ENCODE data around the gene EXOC2. TPM values are rescaled to one million over a fixed set of nuclear protein-coding genes. Genes with fewer than 3 reads are reported as not detected.

The EXOC2 gene
- polyA plus RNA-seq, 1 donor (not counting 4 experiments of a cell fraction or from before 2014, with no cell fraction given): 28.4 TPM

DNA sequence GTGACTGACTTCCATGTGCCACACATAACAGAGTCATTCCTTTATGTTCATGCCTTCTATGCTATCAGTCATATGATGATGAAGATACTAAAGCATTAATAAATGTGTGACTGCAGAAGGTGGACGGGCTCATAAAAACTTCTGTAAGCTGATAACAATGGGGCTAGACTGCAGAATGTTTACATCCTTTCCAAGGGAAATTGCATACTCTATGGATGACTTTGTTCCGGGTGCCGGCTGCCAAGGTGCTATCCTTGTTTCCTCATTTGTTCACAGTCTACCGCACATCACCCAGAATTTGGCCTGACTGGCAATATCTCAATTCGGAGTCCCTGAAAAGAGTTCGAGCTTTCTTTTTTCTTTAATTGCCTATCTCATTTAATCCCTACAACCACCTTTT lies 121.0 kb downstream of the EXOC2 start:
- H4K20me1 ChIP-seq (ENCODE audit: control insufficient read depth, extremely low read depth, insufficient read depth, low read length): no peaks in the 10 kb centered on the region
- no peak overlapping the region for H3K4me2 ChIP-seq (ENCODE audit: control insufficient read depth, extremely low read depth, insufficient read depth, low read depth, low read length)
- no peak overlapping the region for H2AFZ ChIP-seq (ENCODE audit: control insufficient read depth, low read length)
- no peaks in the 10 kb centered on the region for H3K4me1 ChIP-seq (ENCODE audit: control insufficient read depth, extremely low read depth, insufficient read depth, low read length)
- TF ChIP-seq EZH2 (IDR thresholded peaks at IDR 0.05; ENCODE audit: low read length): no peak
- H3K36me3 ChIP-seq (ENCODE audit: control insufficient read depth in 2 of 2, extremely low read depth in 1 of 2, insufficient read depth in 2 of 2, low read length in 2 of 2): peaks cover 8 to 13% of the 10 kb centered on the region in 2 experiments
- DNase-seq (ENCODE audit: low read depth, low spot score) (no peak), FAIRE-seq (no peak)
- no peaks in the 10 kb centered on the region for H3K27me3 ChIP-seq (ENCODE audit: control insufficient read depth, extremely low read depth, insufficient read depth, low read length)
- no peaks in the 10 kb centered on the region for H3K9me1 ChIP-seq (ENCODE audit: control insufficient read depth, extremely low read depth, insufficient read depth, low read length)
- H3K27ac ChIP-seq (ENCODE audit: control insufficient read depth, insufficient read depth, low read length): no peak overlapping the region
- dilution Hi-C loops (cut with MboI; ENCODE audit: extremely low pct_ligation_motif_present, low sequenced_read_pairs): no loop called here
- no peaks in the 10 kb centered on the region for H3K79me2 ChIP-seq (ENCODE audit: control insufficient read depth, insufficient read depth, low read length)
- H3K4me3 ChIP-seq (ENCODE audit: control insufficient read depth in 2 of 3, extremely low read depth in 1 of 3, insufficient read depth in 2 of 3, low read depth in 1 of 3, low read length in 3 of 3): no peak overlapping the region
- no peaks in the 10 kb centered on the region for H3K9me3 ChIP-seq (ENCODE audit: control insufficient read depth, low read depth, low read length)
- H3K9ac ChIP-seq (ENCODE audit: control insufficient read depth, extremely low read depth, insufficient read depth, low read length): no peak overlapping the region

DNA sequence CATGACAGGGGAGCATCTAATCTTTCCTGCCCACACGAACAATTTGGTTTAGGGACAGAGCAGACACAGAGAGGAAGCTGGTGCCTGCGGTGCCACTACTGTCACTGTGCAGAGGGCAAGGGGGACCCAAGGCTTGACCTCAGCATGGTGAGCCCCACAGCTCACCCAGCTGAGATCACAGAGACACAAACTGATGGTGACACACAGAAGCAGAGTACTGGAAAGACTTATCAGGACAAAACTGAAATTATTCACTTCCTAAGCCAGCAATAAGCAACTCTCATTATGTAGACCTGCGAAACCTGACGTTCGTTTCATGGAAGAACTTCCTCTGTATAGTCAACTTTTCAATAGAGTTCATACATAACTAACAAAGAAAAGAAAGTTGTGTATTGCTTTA lies 122.1 kb downstream of the EXOC2 start:
- dilution Hi-C loops (cut with MboI; ENCODE audit: extremely low pct_ligation_motif_present, low sequenced_read_pairs): no loop called here
- Histone ChIP-seq H3K9me1 (ENCODE audit: control insufficient read depth, extremely low read depth, insufficient read depth, low read length) (no peaks in the 10 kb centered on the region), H3K9me3 (ENCODE audit: control insufficient read depth, low read depth, low read length) (no peaks in the 10 kb centered on the region), H3K27me3 (ENCODE audit: control insufficient read depth, extremely low read depth, insufficient read depth, low read length) (no peaks in the 10 kb centered on the region), H3K4me2 (ENCODE audit: control insufficient read depth, extremely low read depth, insufficient read depth, low read depth, low read length) (no peak overlapping the region), H2AFZ (ENCODE audit: control insufficient read depth, low read length) (no peak overlapping the region), H3K36me3 (ENCODE audit: control insufficient read depth in 2 of 2, extremely low read depth in 1 of 2, insufficient read depth in 2 of 2, low read length in 2 of 2) (peaks cover 10 to 13% of the 10 kb centered on the region in 2 experiments), H4K20me1 (ENCODE audit: control insufficient read depth, extremely low read depth, insufficient read depth, low read length) (no peaks in the 10 kb centered on the region), H3K4me1 (ENCODE audit: control insufficient read depth, extremely low read depth, insufficient read depth, low read length) (no peaks in the 10 kb centered on the region), H3K27ac (ENCODE audit: control insufficient read depth, insufficient read depth, low read length) (no peak overlapping the region), H3K9ac (ENCODE audit: control insufficient read depth, extremely low read depth, insufficient read depth, low read length) (no peak overlapping the region), H3K79me2 (ENCODE audit: control insufficient read depth, insufficient read depth, low read length) (no peaks in the 10 kb centered on the region), H3K4me3 (ENCODE audit: control insufficient read depth in 2 of 3, extremely low read depth in 1 of 3, insufficient read depth in 2 of 3, low read depth in 1 of 3, low read length in 3 of 3) (no peak overlapping the region)
- TF ChIP-seq, protein P1, sequence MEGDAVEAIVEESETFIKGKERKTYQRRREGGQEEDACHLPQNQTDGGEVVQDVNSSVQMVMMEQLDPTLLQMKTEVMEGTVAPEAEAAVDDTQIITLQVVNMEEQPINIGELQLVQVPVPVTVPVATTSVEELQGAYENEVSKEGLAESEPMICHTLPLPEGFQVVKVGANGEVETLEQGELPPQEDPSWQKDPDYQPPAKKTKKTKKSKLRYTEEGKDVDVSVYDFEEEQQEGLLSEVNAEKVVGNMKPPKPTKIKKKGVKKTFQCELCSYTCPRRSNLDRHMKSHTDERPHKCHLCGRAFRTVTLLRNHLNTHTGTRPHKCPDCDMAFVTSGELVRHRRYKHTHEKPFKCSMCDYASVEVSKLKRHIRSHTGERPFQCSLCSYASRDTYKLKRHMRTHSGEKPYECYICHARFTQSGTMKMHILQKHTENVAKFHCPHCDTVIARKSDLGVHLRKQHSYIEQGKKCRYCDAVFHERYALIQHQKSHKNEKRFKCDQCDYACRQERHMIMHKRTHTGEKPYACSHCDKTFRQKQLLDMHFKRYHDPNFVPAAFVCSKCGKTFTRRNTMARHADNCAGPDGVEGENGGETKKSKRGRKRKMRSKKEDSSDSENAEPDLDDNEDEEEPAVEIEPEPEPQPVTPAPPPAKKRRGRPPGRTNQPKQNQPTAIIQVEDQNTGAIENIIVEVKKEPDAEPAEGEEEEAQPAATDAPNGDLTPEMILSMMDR (optimal IDR thresholded peaks at IDR 0.05 in 1 of 3, IDR thresholded peaks at IDR 0.05 in 1 of 3, conservative IDR thresholded peaks at IDR 0.05 in 1 of 3; ENCODE audit: extremely low read depth in 1 of 3, insufficient read depth in 2 of 3, low read length in 3 of 3): no peak
- TF ChIP-seq EZH2 (IDR thresholded peaks at IDR 0.05; ENCODE audit: low read length): no peak
- FAIRE-seq (no peak), DNase-seq (ENCODE audit: low read depth, low spot score) (no peak)

DNA sequence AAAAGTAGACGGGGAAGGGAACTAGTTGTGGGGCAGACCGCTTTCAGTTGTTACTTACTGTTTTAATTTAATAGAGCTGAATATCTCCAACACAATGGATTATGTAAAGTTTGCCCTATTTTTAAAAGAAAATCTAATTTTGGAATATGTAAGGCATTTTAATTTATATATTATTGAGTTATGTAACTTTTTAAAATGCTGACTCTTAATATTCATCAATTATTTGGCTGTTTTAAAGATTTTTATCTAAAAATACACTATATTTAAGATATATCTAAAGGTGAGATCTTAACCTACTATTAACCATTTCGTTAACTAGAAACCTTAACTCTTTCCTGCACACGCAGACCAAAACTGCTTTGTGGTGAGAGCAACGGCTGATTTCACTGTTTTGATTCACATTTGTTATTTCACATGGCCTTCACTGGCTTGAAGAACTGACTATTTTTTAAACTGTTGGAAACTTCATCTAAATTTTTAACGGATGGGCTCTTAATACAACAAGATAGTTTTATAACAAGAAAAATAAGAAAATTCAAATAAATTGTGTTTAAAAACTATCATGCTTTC lies 123.9 kb downstream of the EXOC2 start:
- Histone ChIP-seq H3K9me1 (ENCODE audit: control insufficient read depth, extremely low read depth, insufficient read depth, low read length) (no peaks in the 10 kb centered on the region), H4K20me1 (ENCODE audit: control insufficient read depth, extremely low read depth, insufficient read depth, low read length) (no peaks in the 10 kb centered on the region), H3K27ac (ENCODE audit: control insufficient read depth, insufficient read depth, low read length) (no peak overlapping the region), H3K4me2 (ENCODE audit: control insufficient read depth, extremely low read depth, insufficient read depth, low read depth, low read length) (no peak overlapping the region), H3K9ac (ENCODE audit: control insufficient read depth, extremely low read depth, insufficient read depth, low read length) (no peak overlapping the region), H3K4me3 (ENCODE audit: control insufficient read depth in 2 of 3, extremely low read depth in 1 of 3, insufficient read depth in 2 of 3, low read depth in 1 of 3, low read length in 3 of 3) (no peak overlapping the region), H3K27me3 (ENCODE audit: control insufficient read depth, extremely low read depth, insufficient read depth, low read length) (no peaks in the 10 kb centered on the region), H3K9me3 (ENCODE audit: control insufficient read depth, low read depth, low read length) (no peaks in the 10 kb centered on the region), H3K79me2 (ENCODE audit: control insufficient read depth, insufficient read depth, low read length) (no peaks in the 10 kb centered on the region), H2AFZ (ENCODE audit: control insufficient read depth, low read length) (no peak overlapping the region), H3K36me3 (ENCODE audit: control insufficient read depth in 2 of 2, extremely low read depth in 1 of 2, insufficient read depth in 2 of 2, low read length in 2 of 2) (peaks cover 11 to 13% of the 10 kb centered on the region in 2 experiments), H3K4me1 (ENCODE audit: control insufficient read depth, extremely low read depth, insufficient read depth, low read length) (no peaks in the 10 kb centered on the region)
- dilution Hi-C loops (cut with MboI; ENCODE audit: extremely low pct_ligation_motif_present, low sequenced_read_pairs): no loop called here
- FAIRE-seq: no peak
- TF ChIP-seq, protein P1 (optimal IDR thresholded peaks at IDR 0.05 in 1 of 3, IDR thresholded peaks at IDR 0.05 in 1 of 3, conservative IDR thresholded peaks at IDR 0.05 in 1 of 3; ENCODE audit: extremely low read depth in 1 of 3, insufficient read depth in 2 of 3, low read length in 3 of 3): no peak
- no peak for TF ChIP-seq EZH2 (IDR thresholded peaks at IDR 0.05; ENCODE audit: low read length)
- DNase-seq (ENCODE audit: low read depth, low spot score): no peak

Data from keratinocyte (primary cell).